Stimulated activated CD8-positive, alpha-beta memory T cell treated with anti-CD3 and anti-CD28 coated beads, Interleukin-12 subunit alpha, Interleukin-12 subunit beta, amount 100 ng/mL, for 1 hour (primary cell): ENCODE measurements around the gene SSR3.
"Not testable (repeated sequence)": the region's sequence is repeated elsewhere in the genome, so short reads cannot be mapped to it uniquely, and the experiment has no call there.

ENCODE experiments used
- DNase-seq: peaks from one replicate; pipeline ENCODE4 v3.0.0-alpha.2; 2020; ENCODE audit warnings: low read depth

The SSR3 gene

DNA sequence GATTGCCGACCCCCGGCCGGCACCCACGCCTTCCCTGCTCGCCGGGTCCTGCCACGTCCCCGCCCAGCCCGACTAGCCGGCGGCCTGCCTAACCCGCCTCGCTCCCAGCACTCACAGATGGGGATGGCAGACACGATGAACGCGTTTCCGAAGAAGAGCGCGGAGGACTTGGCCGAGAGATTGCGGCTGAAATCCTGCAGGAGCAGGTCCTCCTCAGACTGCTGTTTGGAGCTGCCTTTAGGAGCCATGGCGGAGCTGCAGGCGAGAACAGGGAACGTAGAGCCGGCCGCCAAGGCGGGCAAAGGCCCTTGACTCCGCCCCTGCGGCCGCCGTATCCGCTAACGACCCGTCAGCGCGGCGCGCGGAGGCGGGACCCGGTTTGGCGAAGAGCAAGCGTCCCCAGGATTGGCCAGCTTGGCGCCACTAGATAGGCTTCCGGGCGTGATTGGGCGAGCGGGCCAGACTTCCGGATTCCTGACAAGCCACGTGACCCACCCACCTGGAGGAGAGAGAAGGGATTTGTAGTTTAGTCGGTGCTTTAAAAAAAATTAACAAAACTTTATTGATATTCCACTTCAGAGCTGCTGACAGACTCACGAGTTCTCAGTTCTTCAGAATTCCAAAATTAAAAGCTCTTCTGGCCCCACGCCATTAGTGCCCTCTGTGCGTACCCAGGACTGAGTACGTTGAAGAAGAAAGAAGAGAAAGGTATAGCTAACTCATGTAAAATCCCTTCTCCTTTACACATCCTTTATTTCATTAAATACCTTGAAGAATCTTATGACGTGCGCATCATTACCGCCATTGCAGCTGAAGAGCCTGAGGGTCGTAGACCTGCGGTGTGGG, at the start of gene SSR3:
Gene SSR3, minus strand, starts transcription at position 276 of the 846 bp plus-strand sequence. Its CDS starts 28 bp downstream, at position 248.
- DNase-seq: peak; percentile 98

DNA sequence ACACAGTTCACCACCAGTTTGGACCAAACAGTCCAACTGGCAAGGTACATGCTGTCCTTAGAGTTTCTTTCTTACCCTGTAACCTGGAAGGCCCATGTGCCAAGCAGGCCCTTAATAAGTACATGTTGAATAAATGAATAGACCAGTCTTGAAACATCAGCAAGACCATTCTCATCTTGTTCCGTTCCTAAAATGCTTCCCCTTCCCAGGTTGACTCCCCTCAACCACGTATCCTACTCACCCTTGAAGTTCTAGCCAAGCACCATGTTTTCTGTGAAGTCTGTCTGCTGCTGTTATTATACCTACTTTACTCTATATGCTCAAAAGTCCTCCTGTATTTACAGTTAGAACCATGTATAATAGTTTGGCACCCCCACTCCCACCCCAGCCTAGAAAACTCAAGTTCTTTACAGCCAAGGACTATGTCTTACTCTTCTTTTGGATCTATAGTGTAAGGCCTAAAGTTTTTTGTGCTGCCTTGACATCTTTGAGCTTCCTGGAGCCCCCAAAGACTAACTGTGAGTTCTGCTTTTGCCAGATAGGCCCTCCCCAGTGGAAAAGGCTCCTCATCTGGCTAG, 49.2 kb upstream of the SSR3 start:
- DNase-seq: no peak

DNA sequence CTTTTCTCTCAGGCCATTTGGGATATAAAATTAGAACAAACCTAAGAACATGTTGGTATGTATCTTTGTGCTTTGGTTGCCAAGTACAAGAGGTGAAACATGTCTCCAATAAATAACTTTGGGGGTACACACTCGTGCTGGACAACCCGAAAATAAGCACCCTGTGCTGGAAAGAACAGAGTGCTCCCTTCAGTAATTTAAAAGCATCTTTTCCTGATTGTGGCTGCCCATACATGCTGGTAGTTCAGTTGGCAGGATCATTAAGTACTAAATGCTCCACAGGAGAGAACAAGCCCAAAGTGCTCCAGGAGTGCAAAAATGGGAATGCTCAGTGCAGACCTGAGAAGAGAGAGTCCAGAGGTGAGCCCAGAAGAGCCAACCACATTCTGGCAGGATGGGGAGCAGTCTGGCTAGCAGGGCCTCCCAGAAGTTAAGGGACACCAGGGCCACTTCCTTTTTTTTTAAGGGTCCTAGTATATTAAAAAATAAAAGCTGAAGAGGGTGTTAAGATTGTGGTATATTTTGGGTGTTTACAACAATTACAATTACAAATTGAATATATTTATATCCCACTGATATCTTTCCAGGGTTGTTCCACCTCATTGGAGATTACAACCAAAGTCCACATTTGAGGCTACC, 48.6 kb upstream of the SSR3 start:
- DNase-seq: no peak

DNA sequence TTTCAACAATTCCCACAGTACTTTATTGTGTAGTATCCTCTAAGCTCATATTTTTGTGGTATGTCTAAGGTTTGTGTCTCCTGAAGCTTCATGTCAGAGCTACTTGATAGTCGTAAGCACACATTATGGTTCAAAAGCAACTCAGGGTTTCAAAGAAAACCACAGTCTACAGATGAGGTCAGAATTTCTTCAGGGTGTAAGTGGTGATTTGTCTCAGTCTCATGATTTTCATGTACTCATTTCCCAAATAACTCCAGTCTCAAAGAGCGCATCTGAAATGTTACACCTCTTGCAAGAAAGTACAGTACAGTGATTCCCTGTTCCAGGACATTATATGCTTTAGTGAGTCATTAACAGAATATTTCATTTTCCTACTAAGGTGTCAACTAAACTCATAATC, 47.5 kb upstream of the SSR3 start:
- no peak for DNase-seq

DNA sequence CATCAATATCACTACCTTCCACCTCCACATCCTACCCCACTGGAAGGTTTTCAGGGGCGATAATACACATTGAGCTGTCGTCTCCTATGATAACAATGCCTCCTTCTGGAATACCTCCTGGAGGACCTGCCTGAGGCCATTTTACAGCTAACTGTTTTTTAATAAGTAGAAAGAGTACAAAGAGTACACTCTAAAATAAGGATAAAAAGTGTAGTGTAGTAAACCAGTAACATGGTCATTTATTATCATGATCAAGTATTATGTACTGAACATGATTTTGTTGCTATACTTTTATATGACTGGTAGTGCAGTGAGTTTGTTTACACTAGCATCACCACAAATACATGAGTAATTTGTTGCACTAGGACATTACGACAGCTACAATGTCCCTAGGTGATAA, 46.6 kb upstream of the SSR3 start:
- no peak for DNase-seq

DNA sequence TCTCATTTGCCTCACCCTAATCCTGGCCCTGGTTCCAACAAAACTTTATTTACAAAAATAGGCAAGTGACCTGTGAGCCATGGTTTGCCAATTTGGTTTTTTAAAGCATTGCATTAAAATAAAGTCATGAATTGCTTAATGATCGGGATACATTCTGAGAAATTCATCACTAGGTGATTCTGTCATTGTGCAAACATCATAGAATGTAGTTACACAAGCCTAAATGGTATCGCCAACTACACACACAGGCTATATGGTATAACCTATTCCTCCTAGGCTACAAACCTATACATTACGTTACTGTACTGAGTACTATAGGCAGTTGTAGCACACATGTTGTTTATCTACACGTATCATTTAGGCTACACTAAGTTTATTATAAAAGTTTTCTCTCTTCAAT, 45.9 kb upstream of the SSR3 start:
- no peak for DNase-seq

DNA sequence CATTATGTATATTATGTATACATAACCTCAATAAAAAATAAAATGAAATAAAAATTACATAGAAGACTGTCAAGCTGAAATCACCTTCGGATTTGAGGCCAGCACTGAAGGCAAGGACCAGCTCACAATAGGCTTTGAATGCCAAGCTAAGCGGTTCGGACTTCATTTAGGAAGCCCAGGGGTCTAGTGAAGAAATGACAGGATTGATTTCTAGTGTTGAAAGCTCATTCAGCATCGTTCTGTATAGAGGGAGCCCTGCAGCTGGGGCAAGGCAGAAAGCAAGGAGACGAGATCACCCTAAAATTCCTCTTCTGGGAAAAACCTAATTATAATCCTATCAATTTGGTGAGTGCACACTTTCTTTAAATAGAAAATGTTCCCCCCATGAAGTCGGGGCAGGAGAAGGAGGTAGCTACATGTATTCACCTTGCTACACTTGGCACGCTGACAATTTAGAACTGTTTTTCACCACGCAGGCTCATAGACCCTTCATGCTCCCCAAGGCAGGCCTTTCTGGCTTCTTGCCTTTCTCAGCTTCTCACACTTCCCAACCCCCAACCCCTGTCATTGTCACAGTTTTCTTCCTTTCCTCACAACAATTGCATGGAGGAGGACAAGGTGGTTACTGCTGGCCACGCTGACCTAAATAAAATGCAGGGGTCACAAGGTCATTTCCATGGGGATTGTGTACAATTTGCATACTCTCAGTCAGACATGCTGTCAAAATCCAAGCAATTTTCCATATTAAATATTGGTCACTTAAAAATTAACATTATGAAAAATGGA, 44.4 kb upstream of the SSR3 start:
- DNase-seq: no peak

DNA sequence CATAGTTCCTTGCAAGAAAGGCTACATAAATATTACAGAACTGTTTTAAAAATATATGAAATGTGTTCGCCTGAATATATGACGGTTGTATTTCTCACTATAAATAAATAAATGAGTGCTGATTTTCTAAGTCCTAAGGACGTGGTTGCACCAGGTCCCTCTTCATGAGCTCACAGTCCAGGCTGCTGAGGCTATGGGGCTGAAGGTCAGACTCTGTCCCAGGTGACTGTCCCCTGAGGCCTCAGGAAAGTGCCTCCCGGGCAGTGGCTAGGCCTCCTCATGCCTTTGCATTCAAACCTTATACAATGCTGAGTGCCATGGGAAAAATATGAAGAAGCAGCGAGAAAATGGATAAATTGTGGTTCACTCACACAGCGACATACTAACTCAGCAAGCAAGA, 43.5 kb upstream of the SSR3 start:
- no peak for DNase-seq

DNA sequence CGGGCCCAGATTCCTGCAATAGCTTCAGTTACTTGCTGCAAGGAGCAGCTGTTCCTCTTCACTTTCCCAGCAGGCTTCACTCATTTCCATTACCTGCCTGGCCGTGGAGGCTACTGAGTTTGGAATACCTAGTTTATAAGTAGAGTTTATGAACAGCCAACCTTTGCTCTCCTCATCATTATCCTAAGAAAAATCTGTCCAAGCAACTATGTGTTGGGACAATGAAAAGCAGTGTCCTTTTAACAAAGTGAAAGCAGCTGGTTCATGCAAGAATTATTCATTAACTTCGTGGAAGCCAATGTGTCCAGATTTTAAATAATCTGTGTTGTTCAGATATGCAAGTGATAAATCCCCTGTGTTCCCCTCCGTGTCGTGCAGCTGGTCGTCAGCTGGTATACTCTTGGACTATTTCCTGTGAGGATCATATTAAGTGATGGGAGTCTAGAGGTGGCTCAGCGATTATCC, 39.3 kb upstream of the SSR3 start:
- DNase-seq: no peak

DNA sequence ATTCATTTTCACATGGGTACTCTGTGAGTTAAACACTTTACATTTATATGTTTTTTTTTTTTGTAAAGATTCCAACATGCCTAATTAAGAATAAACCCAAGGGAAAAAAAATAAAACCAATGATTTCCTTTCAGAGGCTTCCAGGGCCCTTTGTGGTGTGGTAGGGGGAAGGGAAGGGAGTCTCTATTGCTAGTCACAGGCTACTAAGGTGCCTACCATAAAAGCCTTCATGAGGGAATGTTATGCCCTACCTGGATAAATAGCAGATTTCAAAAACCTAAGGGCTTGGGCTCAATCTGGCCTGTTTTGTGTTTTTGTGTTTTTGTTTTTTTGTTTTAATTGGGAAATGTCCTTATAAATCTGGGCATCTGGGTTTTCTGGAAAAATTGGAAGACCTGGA, 38.9 kb upstream of the SSR3 start:
- DNase-seq: no peak

DNA sequence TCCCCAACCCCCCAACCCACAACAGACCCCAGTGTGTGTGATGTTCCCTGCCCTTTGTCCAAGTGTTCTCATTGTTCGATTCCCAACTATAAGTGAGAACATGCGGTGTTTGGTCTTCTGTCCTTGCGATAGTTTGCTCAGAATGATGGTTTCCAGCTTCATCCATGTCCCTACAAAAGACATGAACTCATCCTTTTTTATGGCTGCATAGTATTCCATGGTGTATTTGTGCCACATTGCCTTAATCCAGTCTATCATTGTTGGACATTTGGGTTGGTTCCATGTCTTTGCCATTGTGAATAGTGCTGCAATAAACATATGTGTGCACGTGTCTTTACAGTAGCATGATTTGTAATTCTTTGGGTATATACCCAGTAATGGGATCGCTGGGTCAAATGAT, 34.9 kb upstream of the SSR3 start:
- not testable (repeated sequence) for DNase-seq

DNA sequence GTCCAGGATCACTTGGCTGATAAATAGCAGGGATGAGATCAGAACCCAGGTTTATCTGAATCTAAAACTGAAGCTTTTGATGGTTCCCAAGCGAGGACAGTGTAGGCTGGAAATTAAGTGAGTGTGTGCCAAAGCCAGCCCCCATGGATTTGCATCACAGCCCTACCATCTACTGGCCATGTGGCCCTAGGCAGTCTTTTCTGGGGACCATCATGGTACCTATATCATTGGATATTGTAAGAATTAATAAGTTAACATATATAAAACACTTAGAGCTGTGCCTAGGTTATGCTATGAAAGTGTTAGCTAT, 32.8 kb upstream of the SSR3 start:
- DNase-seq: no peak

DNA sequence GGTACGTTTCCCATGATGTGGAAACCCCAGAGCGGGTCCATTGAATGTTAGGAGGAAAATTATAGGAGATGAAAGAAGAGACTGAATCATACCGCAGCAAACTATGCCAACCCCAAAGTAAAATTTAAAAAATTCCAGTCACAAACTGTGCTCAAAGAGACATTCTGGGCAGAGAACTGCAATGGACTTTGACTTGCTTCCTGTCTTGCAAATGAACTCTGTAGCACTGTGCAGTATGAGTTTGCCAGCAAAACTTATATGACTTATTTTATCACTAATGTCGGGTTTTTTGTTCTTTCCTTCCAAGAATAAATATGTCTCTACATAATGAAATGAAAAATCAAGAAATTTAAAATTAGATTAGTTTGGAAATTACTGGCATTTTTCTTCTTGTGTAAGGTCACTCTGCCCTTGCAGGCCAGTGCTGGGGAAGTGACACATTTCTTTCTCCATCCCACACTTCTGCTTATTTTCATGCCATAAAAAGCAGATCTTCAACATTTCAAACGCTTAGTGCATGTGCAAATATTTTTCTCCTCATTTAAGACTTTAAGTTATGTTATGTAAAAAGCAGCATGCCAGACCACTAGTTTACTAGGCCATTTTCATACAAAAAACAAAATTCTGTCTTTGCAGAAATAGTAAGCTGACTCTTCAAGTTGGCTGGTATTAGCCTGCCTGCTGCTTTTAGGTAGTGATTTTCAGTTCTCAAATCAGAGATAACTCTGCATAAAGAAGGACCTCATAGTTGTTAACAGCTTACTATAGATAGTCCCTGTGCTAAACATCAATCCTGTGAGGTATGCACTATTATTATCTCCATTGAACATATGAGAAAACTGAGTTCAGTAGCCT, 32.2 kb upstream of the SSR3 start:
- DNase-seq: no peak

DNA sequence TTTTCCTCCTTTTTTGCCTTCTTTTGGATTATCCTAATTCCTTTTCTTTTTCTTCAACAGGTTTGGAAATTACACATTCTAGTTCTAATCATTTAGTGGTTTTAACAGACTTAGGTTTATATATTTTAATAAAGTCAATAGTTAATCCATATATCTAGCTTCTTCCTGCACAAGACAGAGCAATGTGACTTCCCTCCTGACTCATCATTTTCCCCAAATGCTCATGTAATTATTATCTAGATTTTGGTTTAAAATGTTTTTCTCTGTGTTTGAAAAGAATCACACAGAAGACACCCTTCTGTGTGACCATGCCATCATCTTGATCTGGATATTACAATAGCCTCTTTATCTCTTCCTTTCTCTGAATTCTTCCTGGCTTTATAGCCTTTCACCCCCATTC, 28.6 kb upstream of the SSR3 start:
- DNase-seq: no peak

DNA sequence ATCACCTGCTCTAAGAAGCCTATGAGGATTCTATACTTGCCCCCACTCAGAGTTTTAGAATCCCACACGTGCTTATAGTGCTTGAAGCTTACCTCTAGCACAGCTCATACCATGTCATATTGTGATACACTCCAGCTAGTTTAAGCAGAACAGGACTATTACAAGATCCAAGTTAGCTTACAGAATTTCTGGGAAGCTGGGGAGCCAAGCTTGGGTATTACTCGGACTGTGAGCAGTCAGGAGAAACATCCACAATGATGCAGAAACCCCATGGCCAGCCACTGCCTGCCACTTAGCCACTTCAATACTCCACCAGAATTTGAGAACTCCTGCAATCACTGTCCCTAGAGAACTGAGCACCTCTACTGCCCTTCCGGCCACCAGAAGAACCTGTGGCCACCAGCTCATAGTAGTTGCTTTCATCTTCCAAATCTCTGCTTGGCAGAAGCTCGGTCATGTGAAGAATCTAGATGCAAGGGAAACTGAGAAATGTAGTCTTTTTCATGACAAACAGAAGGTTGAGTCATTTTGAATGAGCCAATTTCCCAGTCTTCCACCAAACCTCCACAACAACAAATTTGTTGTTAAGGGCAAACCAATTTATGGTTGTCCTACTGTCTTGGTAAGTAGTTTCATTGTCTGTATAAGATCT, 27.7 kb upstream of the SSR3 start:
- DNase-seq: no peak

DNA sequence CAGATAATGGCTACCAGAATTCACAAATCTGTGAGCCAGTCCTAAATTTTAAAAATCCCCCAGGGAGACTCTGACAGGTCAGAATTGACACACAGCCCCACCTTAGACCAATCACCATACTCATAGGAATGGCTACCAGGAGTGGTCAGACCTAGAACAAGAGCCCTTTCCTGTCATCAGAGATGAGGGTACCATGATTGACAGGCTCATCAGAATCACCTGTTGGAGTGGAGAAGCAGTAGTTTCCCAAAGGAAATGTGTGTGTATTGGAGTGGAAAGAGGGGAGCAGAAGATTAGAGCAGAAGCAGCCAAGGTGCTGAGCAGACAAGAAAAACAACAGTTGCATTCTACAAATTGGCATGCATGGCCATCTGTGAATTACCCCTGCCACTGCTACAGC, 27.0 kb upstream of the SSR3 start:
- no peak for DNase-seq

DNA sequence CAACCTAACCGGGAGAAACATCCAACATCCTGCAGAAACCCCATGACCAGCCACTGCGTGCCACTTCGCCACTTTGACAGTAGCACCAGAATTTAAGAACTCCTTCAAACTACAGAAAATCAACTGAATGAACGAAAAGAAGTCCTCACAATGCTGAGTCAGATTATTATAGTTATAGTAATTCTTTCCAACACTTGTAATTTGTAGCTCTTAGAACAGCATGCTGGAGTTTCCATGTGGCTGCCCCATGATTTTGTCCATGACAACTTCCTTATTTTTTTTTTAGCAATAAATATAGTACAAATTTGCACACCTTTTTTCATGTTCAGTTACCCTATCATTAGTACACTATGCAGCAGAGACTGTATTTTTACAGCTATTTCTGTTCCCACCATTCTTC, 26.1 kb upstream of the SSR3 start:
- no peak for DNase-seq

DNA sequence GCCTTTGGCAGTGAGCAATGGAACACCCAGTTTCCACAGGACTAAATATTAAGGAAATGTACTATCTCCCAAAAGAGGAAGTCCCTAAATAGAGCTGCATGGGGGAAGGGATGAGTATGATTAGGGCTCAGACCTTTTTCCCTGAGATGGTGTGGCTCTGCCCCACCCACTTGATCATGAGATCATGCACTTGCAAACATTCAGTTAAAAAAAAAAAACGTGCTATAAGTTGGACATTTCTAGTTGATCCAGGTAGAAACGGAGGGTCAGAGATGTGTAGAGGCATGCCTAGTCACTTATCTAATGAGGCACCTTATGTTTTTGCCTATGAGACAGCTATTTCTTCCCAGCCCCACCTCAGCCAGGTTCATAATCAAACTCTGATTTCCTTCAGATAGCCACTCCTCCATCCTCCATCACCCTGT, 24.5 kb upstream of the SSR3 start:
- DNase-seq: no peak

DNA sequence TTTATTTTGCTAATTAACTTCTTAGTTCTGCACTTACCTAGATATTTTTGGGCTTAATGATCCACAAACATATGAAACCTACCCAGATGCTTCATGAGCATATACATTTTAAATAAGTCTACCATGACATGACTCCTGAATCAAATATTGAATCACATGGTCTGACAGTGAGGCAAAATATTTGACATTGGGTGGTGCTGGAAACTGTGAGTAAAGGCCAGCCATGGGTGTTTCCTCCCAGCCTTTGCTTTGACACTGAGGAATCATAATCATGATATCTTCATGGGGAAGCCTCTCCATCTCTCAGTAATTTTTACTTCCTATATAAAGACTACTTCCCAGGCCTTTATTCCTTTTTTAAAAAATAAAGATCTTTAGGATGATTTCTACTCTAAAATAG, 22.8 kb upstream of the SSR3 start:
- DNase-seq: no peak

DNA sequence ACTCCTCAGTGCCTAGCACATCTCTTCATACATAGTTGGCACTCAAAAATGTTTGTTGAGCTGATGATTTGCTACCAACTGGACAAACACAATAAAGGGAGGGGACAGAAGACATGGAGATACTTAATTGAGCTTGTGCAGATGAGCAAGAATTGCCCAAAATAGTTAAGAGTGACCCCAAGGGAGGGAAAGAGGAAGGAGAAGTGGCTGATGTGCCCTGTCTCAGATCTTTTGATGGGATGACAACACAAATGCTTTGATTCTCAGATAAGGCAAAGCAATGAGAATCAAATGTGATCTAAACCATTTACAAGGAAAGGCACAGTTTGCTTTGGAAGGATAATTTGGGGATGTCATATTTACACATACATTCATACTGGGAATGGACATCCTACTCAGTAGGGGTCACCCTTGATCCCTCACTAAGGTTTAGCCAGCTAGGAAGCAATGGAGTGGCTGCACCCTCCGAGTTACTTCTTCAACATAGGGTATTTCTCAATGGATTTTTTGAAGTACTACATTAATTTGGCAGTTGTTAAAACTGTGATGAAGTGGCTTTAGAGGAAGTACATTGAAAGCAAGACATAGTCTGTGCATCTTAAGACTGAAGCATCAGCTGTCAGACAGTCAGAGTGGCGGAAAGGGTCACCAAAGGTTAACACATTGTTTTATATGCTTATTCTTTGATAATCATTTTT, 21.9 kb upstream of the SSR3 start:
- no peak for DNase-seq

DNA sequence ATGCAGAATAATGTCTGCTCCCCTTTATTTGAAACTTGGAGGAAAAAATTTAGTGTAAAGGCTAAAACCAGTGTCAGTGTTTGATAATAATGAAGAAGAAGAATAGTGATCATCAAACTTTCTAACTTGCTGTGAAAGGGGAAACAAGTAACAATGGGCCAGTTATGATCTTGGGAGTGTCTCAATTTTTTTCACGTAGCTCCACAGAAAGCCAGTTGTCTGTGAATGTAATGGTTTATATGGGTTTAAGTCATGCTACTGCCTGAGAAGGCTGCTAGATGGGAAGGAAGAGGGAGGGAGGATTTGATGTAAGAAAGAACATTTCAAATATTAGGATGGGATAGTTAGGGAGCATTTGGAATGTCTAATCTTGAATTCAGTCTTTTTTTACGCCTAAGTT, 21.1 kb upstream of the SSR3 start:
- no peak for DNase-seq
